HEK293 (cell line): ENCODE data around the gene NTN3.
A peak's percentile ranks its signal among the peaks of the same experiment; 100 is the strongest.
"Not testable (repeated sequence)": the region's sequence is repeated elsewhere in the genome, so short reads cannot be mapped to it uniquely, and the experiment has no call there.

Experiments used
- CTCF ChIA-PET: fragments of 350-600 bp; formaldehyde crosslinking; extraction: SDS; loops from one replicate; lab custom pipeline; 2021; ENCODE audit warnings: antibody characterized with exemption; lab: Yijun Ruan, JAX
- POLR2A ChIA-PET: fragments of 300-600 bp; formaldehyde crosslinking; extraction: SDS; loops from one replicate; lab custom pipeline; 2020; ENCODE audit warnings: antibody characterized with exemption, inconsistent platforms; lab: Yijun Ruan, JAX
- H3K27ac ChIP-seq: fragments of 200-500 bp; sonication (Bioruptor generic); 2 replicates; pipeline ENCODE4 v1.5.1; 2014; ENCODE audit warnings: low read depth, low read length, control low read depth, inconsistent platforms; ENCODE audit errors: extremely low read depth
- H3K36me3 ChIP-seq, 2 experiments: fragments of 200-500 bp in 1 of 2; sonication (Bioruptor generic) in 1 of 2; 1 replicate in 1 of 2; 2 replicates in 1 of 2; pipeline ENCODE4 v1.5.1; 2014 to 2017; ENCODE audit warnings: inconsistent platforms in 2 of 2, low read length in 2 of 2; ENCODE audit not compliant: control insufficient read depth in 2 of 2, insufficient read depth in 1 of 2
- H3K4me1 ChIP-seq: fragments of 200-500 bp; sonication (Bioruptor generic); 2 replicates; pipeline ENCODE4 v1.5.1; 2014; ENCODE audit warnings: mild to moderate bottlenecking, low read length, inconsistent platforms; ENCODE audit not compliant: control insufficient read depth, insufficient read depth
- H3K4me3 ChIP-seq: 2 replicates; pipeline ENCODE4 v1.5.1; 2011; ENCODE audit warnings: low read depth, mild to moderate bottlenecking, control low read depth, low read length, moderate library complexity
- H3K9me3 ChIP-seq: fragments of 200-500 bp; sonication (Bioruptor generic); 2 replicates; pipeline ENCODE4 v1.5.1; 2014; ENCODE audit warnings: low read depth, low read length, inconsistent platforms; ENCODE audit not compliant: control insufficient read depth, insufficient read depth
- ELK4 ChIP-seq: IDR thresholded peaks from 2 replicates; pipeline ENCODE4 v1.6.1; 2011; ENCODE audit warnings: mild to moderate bottlenecking, low read depth, low read length, borderline replicate concordance
- HOXC10 ChIP-seq: sonication (generic); formaldehyde crosslinking; IDR thresholded peaks from 2 replicates; pipeline ENCODE4 v1.8.1; 2023; ENCODE audit warnings: mild to moderate bottlenecking, missing genetic modification reagents
- KLF10 ChIP-seq: fragments of 450-650 bp; IDR thresholded peaks from 2 replicates; pipeline ENCODE4 v1.5.1; 2018; ENCODE audit warnings: missing biosample characterization, mild to moderate bottlenecking, missing genetic modification characterization
- PRDM4 ChIP-seq: fragments of 450-650 bp; formaldehyde crosslinking; IDR thresholded peaks from 2 replicates; pipeline ENCODE4 v1.5.1; 2017; ENCODE audit warnings: missing biosample characterization, missing genetic modification characterization
- SP7 ChIP-seq: fragments of 450-650 bp; formaldehyde crosslinking; IDR thresholded peaks from 2 replicates; pipeline ENCODE4 v1.5.1; 2016; ENCODE audit warnings: missing biosample characterization, missing genetic modification characterization
- ZBTB49 ChIP-seq: fragments of 450-650 bp; formaldehyde crosslinking; IDR thresholded peaks from 2 replicates; pipeline ENCODE4 v1.5.1; 2016; ENCODE audit warnings: missing biosample characterization, missing genetic modification characterization, low read depth
- ZFP41 ChIP-seq: fragments of 450-650 bp; formaldehyde crosslinking; IDR thresholded peaks from 2 replicates; pipeline ENCODE4 v1.5.1; 2016; ENCODE audit warnings: missing biosample characterization, missing genetic modification characterization, borderline replicate concordance
- ZNF121 ChIP-seq: fragments of 450-650 bp; formaldehyde crosslinking; IDR thresholded peaks from 2 replicates; pipeline ENCODE4 v1.5.1; 2016; ENCODE audit warnings: missing biosample characterization, missing genetic modification characterization
- ZNF274 ChIP-seq, 2 experiments: fragments of 200-500 bp in 1 of 2; fragments of 450-650 bp in 1 of 2; sonication (Bioruptor generic) in 1 of 2; formaldehyde crosslinking in 1 of 2; IDR thresholded peaks; 2 replicates each; pipeline versions ENCODE4 v1.5.1 to v1.6.1; 2014 to 2016; ENCODE audit warnings: borderline replicate concordance in 1 of 2, inconsistent platforms in 1 of 2, low read length in 1 of 2, missing biosample characterization in 1 of 2, missing genetic modification characterization in 1 of 2
- ZNF521 ChIP-seq: fragments of 450-650 bp; formaldehyde crosslinking; IDR thresholded peaks from 2 replicates; pipeline ENCODE4 v1.5.1; 2017; ENCODE audit warnings: missing biosample characterization, mild to moderate bottlenecking, missing genetic modification characterization
- ZNF623 ChIP-seq: fragments of 450-650 bp; formaldehyde crosslinking; IDR thresholded peaks from 2 replicates; pipeline ENCODE4 v1.5.1; 2016; ENCODE audit warnings: missing biosample characterization, missing genetic modification characterization
- ZNF658 ChIP-seq: fragments of 450-650 bp; formaldehyde crosslinking; IDR thresholded peaks from 2 replicates; pipeline ENCODE4; 2016; ENCODE audit warnings: missing biosample characterization, missing genetic modification characterization
- ZNF660 ChIP-seq: fragments of 450-650 bp; IDR thresholded peaks from 2 replicates; pipeline ENCODE4 v1.5.1; 2018; ENCODE audit warnings: missing biosample characterization, mild to moderate bottlenecking, missing genetic modification characterization
- ZNF677 ChIP-seq: fragments of 450-650 bp; IDR thresholded peaks from 2 replicates; pipeline ENCODE4 v1.5.0; 2018; ENCODE audit warnings: missing biosample characterization, mild to moderate bottlenecking, missing genetic modification characterization, moderate library complexity
- ZNF776 ChIP-seq: fragments of 450-650 bp; formaldehyde crosslinking; IDR thresholded peaks from 2 replicates; pipeline ENCODE4 v1.5.0; 2017; ENCODE audit warnings: missing biosample characterization, missing genetic modification characterization, borderline replicate concordance
- ZSCAN4 ChIP-seq: fragments of 450-650 bp; formaldehyde crosslinking; IDR thresholded peaks from 2 replicates; pipeline ENCODE4 v1.5.1; 2017; ENCODE audit warnings: missing biosample characterization, missing genetic modification characterization

NTN3 gene

GRCh38 chr16:2435236-2435635, 35.9 kb upstream of the NTN3 start:
- H3K4me1 ChIP-seq, H3K9me3 ChIP-seq, H3K4me3 ChIP-seq, H3K27ac ChIP-seq, CTCF ChIA-PET: not testable (repeated sequence)
- POLR2A ChIA-PET, result interaction anchor here (0.6 kb wide), 1 partner anchor 38 kb away, joined by 4 read pairs; no protein-coding TSS in a partner anchor
- peaks cover 44 to 87% of the 10 kb centered on the region in 2 experiments; a peak in 2 of 3 replicates for H3K36me3 ChIP-seq
- TF ChIP-seq ZNF121 (tag by site-specific recombination), result peak; percentile 88

GRCh38 chr16:2436110-2436509, 35.0 kb upstream of the NTN3 start:
- Histone ChIP-seq H3K4me3 (no peak overlapping the region), H3K9me3 (no peaks in the 10 kb centered on the region), H3K27ac (no peak overlapping the region), H3K36me3 (peaks cover 49 to 89% of the 10 kb centered on the region in 2 experiments; a peak in 2 of 3 replicates), H3K4me1 (no peaks in the 10 kb centered on the region)
- ChIA-PET CTCF (no interaction called here), POLR2A (interaction anchor here (1.4 kb wide), 1 partner anchor 11 kb away, joined by 3 read pairs; no protein-coding TSS in a partner anchor)
- TF ChIP-seq ZNF677 (tag by site-specific recombination), result no peak
- no peak for TF ChIP-seq ZNF274 (IDR thresholded peaks at IDR 0.05; ENCODE audit: low read length)
- TF ChIP-seq ZNF274 (tag by site-specific recombination; IDR thresholded peaks at IDR 0.05; ENCODE audit: borderline replicate concordance), result no peak

GRCh38 chr16:2437032-2437790, 33.9 kb upstream of the NTN3 start:
- Histone ChIP-seq H3K4me1 (no peaks in the 10 kb centered on the region), H3K36me3 (peaks cover 43 to 81% of the 10 kb centered on the region in 2 experiments; a peak in 2 of 3 replicates)
- CTCF ChIA-PET, result interaction anchor here (0.6 to 1.0 kb wide), 2 partner anchors 15 to 39 kb away, joined by 3 read pairs; no protein-coding TSS in a partner anchor

More at GRCh38 chr16:2437032-2437790, 33.9 kb upstream of the NTN3 start:
- TF ChIP-seq ZNF623, result no peak
- TF ChIP-seq PRDM4 (tag by site-specific recombination), result no peak
- TF ChIP-seq ZFP41, result no peak
- no peak for TF ChIP-seq HOXC10
- no peak for TF ChIP-seq ZNF658 (tag by site-specific recombination)
- no peak for TF ChIP-seq ZBTB49
- no peak for TF ChIP-seq ZSCAN4 (tag by site-specific recombination)
- no peak for TF ChIP-seq KLF10
- TF ChIP-seq ZNF274 (IDR thresholded peaks at IDR 0.05; ENCODE audit: low read length), result no peak
- TF ChIP-seq ZNF274 (tag by site-specific recombination; IDR thresholded peaks at IDR 0.05; ENCODE audit: borderline replicate concordance), result no peak
- TF ChIP-seq SP7 (tag by site-specific recombination), result no peak
- no peak for TF ChIP-seq ZNF121 (tag by site-specific recombination)
- TF ChIP-seq ZNF660 (tag by site-specific recombination), result no peak
- TF ChIP-seq ELK4, result no peak
- TF ChIP-seq ZNF521 (tag by site-specific recombination), result no peak
- no peak for TF ChIP-seq ZNF776 (tag by site-specific recombination)
- TF ChIP-seq, all 188 proteins: peak for 0
- Histone ChIP-seq H3K9me3 (no peaks in the 10 kb centered on the region), H3K4me3 (no peak overlapping the region), H3K27ac (no peak overlapping the region)
- POLR2A ChIA-PET, result interaction anchor here (0.6 to 1.4 kb wide), 3 partner anchors 10 to 22 kb away, joined by 3 read pairs; partner anchors contain the start of gene TEDC2
